ENCODE data around the gene IL17B.
A peak's percentile ranks its signal among the peaks of the same experiment; 100 is the strongest.

The IL17B gene

DNA sequence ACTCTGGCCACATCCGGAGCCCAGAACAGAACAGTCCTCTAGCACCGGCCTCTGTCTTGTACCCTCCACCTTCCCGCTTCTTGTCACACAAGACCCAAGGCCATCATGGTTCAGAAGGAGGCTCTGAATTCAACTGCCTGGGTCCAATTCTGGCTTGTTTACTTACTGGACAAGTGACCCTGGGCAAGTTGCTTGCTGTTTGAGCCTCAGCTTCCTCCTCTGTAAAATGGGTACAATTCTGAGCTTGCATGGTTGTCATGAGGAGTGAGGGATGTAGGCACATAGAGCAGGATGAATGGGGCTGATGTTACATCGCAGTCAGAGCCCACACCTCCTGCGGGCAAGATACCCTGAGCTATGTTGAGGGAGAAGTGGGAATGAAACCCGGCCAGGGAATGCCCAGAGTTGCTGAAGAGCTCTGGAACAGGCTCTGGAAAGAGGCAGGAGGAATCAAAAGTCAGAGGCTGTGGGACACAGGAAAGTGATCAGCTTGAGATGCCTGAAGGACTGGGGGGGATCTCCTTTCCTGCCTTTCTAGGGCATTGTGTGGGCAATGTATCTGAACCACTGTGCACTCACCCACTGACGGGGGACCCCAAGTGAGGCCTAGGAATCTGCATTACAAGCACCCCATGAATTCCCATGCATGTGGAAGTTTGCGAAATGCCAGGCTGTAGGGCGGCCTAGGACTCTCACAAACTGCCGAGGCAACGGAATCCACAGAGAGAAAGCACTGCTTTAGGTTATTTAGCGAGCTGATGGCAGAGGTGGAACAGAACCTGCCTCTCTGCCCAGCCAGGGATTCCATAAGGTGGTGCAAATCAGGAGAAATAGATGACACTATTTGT, 29.4 kb upstream of the IL17B start:
- no peaks in the 10 kb centered on the region for H3K36me3 ChIP-seq (ENCODE audit: control insufficient read depth in 2 of 2, insufficient read depth in 2 of 2, low read length in 2 of 2)
- H3K4me1 ChIP-seq (ENCODE audit: control insufficient read depth in 2 of 2, insufficient read depth in 2 of 2, low read length in 2 of 2) = peaks cover 3 to 4% of the 10 kb centered on the region in 2 donors
- no peaks in the 10 kb centered on the region for H3K9me3 ChIP-seq (ENCODE audit: control insufficient read depth in 2 of 2, low read length in 2 of 2)
- H3K4me3 ChIP-seq (ENCODE audit: low read length in 2 of 2) = peak overlapping the region; percentile 63 to 67
- H3K9ac ChIP-seq (ENCODE audit: low read depth in 1 of 2, low read length in 2 of 2) = peak overlapping the region; percentile 76 to 84
- peak overlapping the region; percentile 83 to 85 for H3K27ac ChIP-seq (ENCODE audit: low read depth in 2 of 2, low read length in 2 of 2)
- no peaks in the 10 kb centered on the region for H3K27me3 ChIP-seq (ENCODE audit: control insufficient read depth in 2 of 2, insufficient read depth in 2 of 2, low read length in 2 of 2)

GRCh38 chr5:149407323-149408251, 28.5 kb upstream of the IL17B start:
- Histone ChIP-seq H3K27me3 (ENCODE audit: control insufficient read depth in 2 of 2, insufficient read depth in 2 of 2, low read length in 2 of 2) (no peaks in the 10 kb centered on the region), H3K9me3 (ENCODE audit: control insufficient read depth in 2 of 2, low read length in 2 of 2) (no peaks in the 10 kb centered on the region), H3K27ac (ENCODE audit: low read depth in 2 of 2, low read length in 2 of 2) (peak overlapping the region; percentile 83 to 85), H3K36me3 (ENCODE audit: control insufficient read depth in 2 of 2, insufficient read depth in 2 of 2, low read length in 2 of 2) (no peaks in the 10 kb centered on the region), H3K9ac (ENCODE audit: low read depth in 1 of 2, low read length in 2 of 2) (peak overlapping the region; percentile 76 to 84), H3K4me3 (ENCODE audit: low read length in 2 of 2) (peak overlapping the region; percentile 63 to 67), H3K4me1 (ENCODE audit: control insufficient read depth in 2 of 2, insufficient read depth in 2 of 2, low read length in 2 of 2) (peaks cover 3 to 4% of the 10 kb centered on the region in 2 donors)

GRCh38 chr5:149406979-149407306, 27.9 kb upstream of the IL17B start:
- H3K36me3 ChIP-seq (ENCODE audit: control insufficient read depth in 2 of 2, insufficient read depth in 2 of 2, low read length in 2 of 2) = no peaks in the 10 kb centered on the region
- peak overlapping the region; percentile 63 to 67 for H3K4me3 ChIP-seq (ENCODE audit: low read length in 2 of 2)
- H3K4me1 ChIP-seq (ENCODE audit: control insufficient read depth in 2 of 2, insufficient read depth in 2 of 2, low read length in 2 of 2) = peaks cover 3 to 4% of the 10 kb centered on the region in 2 donors
- no peaks in the 10 kb centered on the region for H3K9me3 ChIP-seq (ENCODE audit: control insufficient read depth in 2 of 2, low read length in 2 of 2)
- peak overlapping the region; percentile 83 to 85 for H3K27ac ChIP-seq (ENCODE audit: low read depth in 2 of 2, low read length in 2 of 2)
- peak overlapping the region; percentile 76 to 84 for H3K9ac ChIP-seq (ENCODE audit: low read depth in 1 of 2, low read length in 2 of 2)
- H3K27me3 ChIP-seq (ENCODE audit: control insufficient read depth in 2 of 2, insufficient read depth in 2 of 2, low read length in 2 of 2) = no peaks in the 10 kb centered on the region

GRCh38 chr5:149406203-149406978, 27.3 kb upstream of the IL17B start:
- H3K27ac ChIP-seq (ENCODE audit: low read depth in 2 of 2, low read length in 2 of 2) = peak overlapping the region; percentile 83 to 85
- no peaks in the 10 kb centered on the region for H3K36me3 ChIP-seq (ENCODE audit: control insufficient read depth in 2 of 2, insufficient read depth in 2 of 2, low read length in 2 of 2)
- peak overlapping the region; percentile 63 to 67 for H3K4me3 ChIP-seq (ENCODE audit: low read length in 2 of 2)
- peak overlapping the region; percentile 76 to 84 for H3K9ac ChIP-seq (ENCODE audit: low read depth in 1 of 2, low read length in 2 of 2)
- H3K9me3 ChIP-seq (ENCODE audit: control insufficient read depth in 2 of 2, low read length in 2 of 2) = no peaks in the 10 kb centered on the region
- H3K4me1 ChIP-seq (ENCODE audit: control insufficient read depth in 2 of 2, insufficient read depth in 2 of 2, low read length in 2 of 2) = peaks cover 3 to 4% of the 10 kb centered on the region in 2 donors
- no peaks in the 10 kb centered on the region for H3K27me3 ChIP-seq (ENCODE audit: control insufficient read depth in 2 of 2, insufficient read depth in 2 of 2, low read length in 2 of 2)

DNA sequence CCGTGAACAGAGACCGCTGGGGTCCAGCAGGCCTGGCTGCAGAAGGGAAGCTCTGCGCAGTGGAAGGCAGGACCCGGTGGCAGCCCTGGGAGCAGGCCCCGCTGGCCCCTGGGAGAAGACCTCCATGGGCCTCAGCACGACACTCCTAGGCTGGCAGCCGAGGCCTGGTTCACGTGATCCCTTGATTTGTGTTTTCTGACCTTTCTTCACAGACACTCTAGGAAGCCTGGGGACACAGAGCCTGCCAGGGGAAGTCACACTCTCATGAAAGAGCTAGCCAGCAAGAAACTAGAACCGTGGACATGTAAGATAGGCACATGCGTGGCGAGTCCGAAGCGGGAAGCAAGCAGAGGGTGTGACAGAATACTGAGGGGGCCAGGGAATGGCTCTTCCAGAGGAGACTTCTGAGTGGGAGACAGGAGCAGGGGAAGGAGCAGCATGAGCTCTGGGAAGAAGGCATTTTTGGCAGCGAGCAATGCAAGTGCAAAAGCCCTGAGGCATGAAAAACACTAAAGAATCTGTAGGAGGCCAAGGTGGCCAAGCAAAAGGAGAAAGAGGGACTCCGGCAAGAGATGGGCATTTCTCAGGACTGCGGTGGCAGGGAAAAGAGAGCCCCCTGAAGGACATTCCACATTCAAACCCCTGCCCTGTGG, 26.6 kb upstream of the IL17B start:
- Histone ChIP-seq H3K9ac (ENCODE audit: low read depth in 1 of 2, low read length in 2 of 2) (peak overlapping the region; percentile 11 to 32), H3K27me3 (ENCODE audit: control insufficient read depth in 2 of 2, insufficient read depth in 2 of 2, low read length in 2 of 2) (no peaks in the 10 kb centered on the region), H3K4me3 (ENCODE audit: low read length in 2 of 2) (no peak overlapping the region), H3K9me3 (ENCODE audit: control insufficient read depth in 2 of 2, low read length in 2 of 2) (no peaks in the 10 kb centered on the region), H3K36me3 (ENCODE audit: control insufficient read depth in 2 of 2, insufficient read depth in 2 of 2, low read length in 2 of 2) (no peaks in the 10 kb centered on the region), H3K27ac (ENCODE audit: low read depth in 2 of 2, low read length in 2 of 2) (peak overlapping the region; percentile 83 to 85), H3K4me1 (ENCODE audit: control insufficient read depth in 2 of 2, insufficient read depth in 2 of 2, low read length in 2 of 2) (peaks cover 3 to 4% of the 10 kb centered on the region in 2 donors)

DNA sequence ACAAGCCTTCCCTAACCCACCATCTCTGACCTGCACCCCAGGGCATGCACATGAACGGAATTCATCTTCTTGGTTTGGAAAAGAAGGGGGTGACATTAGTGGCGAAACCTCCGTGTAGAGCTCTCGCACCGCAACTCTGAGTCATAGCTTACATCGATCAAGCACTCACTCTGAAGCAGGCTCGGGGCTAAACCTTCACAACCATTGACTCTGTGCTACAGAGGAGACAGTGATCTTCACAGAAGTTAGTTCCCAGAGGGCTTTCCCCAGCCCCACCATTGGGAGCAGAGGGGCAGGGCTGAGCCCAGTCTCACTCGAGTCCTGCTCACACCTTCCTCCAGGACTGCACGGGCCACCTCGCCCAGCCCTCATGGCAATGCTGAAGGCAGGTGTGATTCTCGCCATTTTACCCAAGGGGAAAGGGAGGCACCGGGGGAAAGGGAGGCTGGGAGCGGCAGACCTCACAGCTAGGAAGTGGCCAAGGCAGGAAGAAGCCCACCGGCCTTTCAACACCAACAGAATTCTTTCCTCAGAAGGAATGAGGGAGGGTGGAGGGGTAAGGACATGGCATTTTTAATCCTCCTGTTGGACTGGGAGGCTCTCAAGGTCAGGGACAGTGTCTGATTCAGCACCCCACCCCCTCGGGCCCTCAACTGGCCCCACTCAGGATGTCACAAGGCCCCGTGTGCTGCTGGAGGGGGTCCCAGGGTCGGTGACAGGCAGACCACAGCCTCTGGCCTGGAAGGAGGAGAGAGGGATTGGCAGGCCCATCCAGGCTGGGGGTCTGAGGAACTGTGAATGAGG, 25.9 kb upstream of the IL17B start:
- no peaks in the 10 kb centered on the region for H3K27me3 ChIP-seq (ENCODE audit: control insufficient read depth in 2 of 2, insufficient read depth in 2 of 2, low read length in 2 of 2)
- H3K4me1 ChIP-seq (ENCODE audit: control insufficient read depth in 2 of 2, insufficient read depth in 2 of 2, low read length in 2 of 2) = peaks cover 3 to 4% of the 10 kb centered on the region in 2 donors
- peak overlapping the region; percentile 83 to 85 for H3K27ac ChIP-seq (ENCODE audit: low read depth in 2 of 2, low read length in 2 of 2)
- H3K36me3 ChIP-seq (ENCODE audit: control insufficient read depth in 2 of 2, insufficient read depth in 2 of 2, low read length in 2 of 2) = no peaks in the 10 kb centered on the region
- peak overlapping the region; percentile 11 to 41 for H3K9ac ChIP-seq (ENCODE audit: low read depth in 1 of 2, low read length in 2 of 2)
- no peaks in the 10 kb centered on the region for H3K9me3 ChIP-seq (ENCODE audit: control insufficient read depth in 2 of 2, low read length in 2 of 2)
- no peak overlapping the region for H3K4me3 ChIP-seq (ENCODE audit: low read length in 2 of 2)

GRCh38 chr5:149403923-149404745, 25.0 kb upstream of the IL17B start:
- Histone ChIP-seq H3K27me3 (ENCODE audit: control insufficient read depth in 2 of 2, insufficient read depth in 2 of 2, low read length in 2 of 2) (no peaks in the 10 kb centered on the region), H3K9ac (ENCODE audit: low read depth in 1 of 2, low read length in 2 of 2) (no peak overlapping the region), H3K27ac (ENCODE audit: low read depth in 2 of 2, low read length in 2 of 2) (peak overlapping the region; percentile 83 to 85), H3K4me3 (ENCODE audit: low read length in 2 of 2) (no peak overlapping the region), H3K9me3 (ENCODE audit: control insufficient read depth in 2 of 2, low read length in 2 of 2) (no peaks in the 10 kb centered on the region), H3K4me1 (ENCODE audit: control insufficient read depth in 2 of 2, insufficient read depth in 2 of 2, low read length in 2 of 2) (peaks cover 3 to 4% of the 10 kb centered on the region in 2 donors), H3K36me3 (ENCODE audit: control insufficient read depth in 2 of 2, insufficient read depth in 2 of 2, low read length in 2 of 2) (no peaks in the 10 kb centered on the region)

- Histone ChIP-seq H3K9me3 (ENCODE audit: control insufficient read depth in 2 of 2, low read length in 2 of 2) (no peaks in the 10 kb centered on the region), H3K4me1 (ENCODE audit: control insufficient read depth in 2 of 2, insufficient read depth in 2 of 2, low read length in 2 of 2) (peaks cover 3 to 4% of the 10 kb centered on the region in 2 donors), H3K27me3 (ENCODE audit: control insufficient read depth in 2 of 2, insufficient read depth in 2 of 2, low read length in 2 of 2) (no peaks in the 10 kb centered on the region), H3K4me3 (ENCODE audit: low read length in 2 of 2) (no peak overlapping the region), H3K27ac (ENCODE audit: low read depth in 2 of 2, low read length in 2 of 2) (no peak overlapping the region), H3K9ac (ENCODE audit: low read depth in 1 of 2, low read length in 2 of 2) (no peak overlapping the region), H3K36me3 (ENCODE audit: control insufficient read depth in 2 of 2, insufficient read depth in 2 of 2, low read length in 2 of 2) (no peaks in the 10 kb centered on the region)
Measured at GRCh38 chr5:149402291-149402690, 23.2 kb upstream of the IL17B start.
